NCI-H187 (cell line): ENCODE results near the gene ATP6V1G2.
"Not testable (repeated sequence)": the region's sequence is repeated elsewhere in the genome, so short reads cannot be mapped to it uniquely, and the experiment has no call there.

Experiments used
- DNase-seq, 2 experiments: peaks; one replicate each; lab custom pipeline; 2025; lab: John Stamatoyannopoulos, UW

The ATP6V1G2 gene

DNA sequence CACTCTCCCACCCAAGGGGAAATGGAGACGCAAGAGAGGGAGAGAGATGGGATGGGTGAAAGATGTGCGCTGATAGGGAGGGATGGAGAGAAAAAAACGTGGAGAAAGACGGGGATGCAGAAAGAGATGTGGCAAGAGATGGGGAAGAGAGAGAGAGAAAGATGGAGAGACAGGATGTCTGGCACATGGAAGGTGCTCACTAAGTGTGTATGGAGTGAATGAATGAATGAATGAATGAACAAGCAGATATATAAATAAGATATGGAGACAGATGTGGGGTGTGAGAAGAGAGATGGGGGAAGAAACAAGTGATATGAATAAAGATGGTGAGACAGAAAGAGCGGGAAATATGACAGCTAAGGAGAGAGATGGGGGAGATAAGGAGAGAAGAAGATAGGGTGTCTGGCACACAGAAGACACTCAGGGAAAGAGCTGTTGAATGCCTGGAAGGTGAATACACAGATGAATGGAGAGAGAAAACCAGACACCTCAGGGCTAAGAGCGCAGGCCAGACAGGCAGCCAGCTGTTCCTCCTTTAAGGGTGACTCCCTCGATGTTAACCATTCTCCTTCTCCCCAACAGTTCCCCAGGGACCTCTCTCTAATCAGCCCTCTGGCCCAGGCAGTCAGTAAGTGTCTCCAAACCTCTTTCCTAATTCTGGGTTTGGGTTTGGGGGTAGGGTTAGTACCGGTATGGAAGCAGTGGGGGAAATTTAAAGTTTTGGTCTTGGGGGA is 29.7 kb upstream of the ATP6V1G2 start:
- no peak for DNase-seq

GRCh38 chr6:31575335-31575901 is 29.0 kb upstream of the ATP6V1G2 start, which contains the start of gene TNF:
Gene TNF (plus strand): TSS chr6:31575565. CDS start chr6:31575742, 177 bp downstream.
- DNase-seq, result no peak

GRCh38 chr6:31574106-31575061 is 28.0 kb upstream of the ATP6V1G2 start:
- DNase-seq, result no peak

DNA sequence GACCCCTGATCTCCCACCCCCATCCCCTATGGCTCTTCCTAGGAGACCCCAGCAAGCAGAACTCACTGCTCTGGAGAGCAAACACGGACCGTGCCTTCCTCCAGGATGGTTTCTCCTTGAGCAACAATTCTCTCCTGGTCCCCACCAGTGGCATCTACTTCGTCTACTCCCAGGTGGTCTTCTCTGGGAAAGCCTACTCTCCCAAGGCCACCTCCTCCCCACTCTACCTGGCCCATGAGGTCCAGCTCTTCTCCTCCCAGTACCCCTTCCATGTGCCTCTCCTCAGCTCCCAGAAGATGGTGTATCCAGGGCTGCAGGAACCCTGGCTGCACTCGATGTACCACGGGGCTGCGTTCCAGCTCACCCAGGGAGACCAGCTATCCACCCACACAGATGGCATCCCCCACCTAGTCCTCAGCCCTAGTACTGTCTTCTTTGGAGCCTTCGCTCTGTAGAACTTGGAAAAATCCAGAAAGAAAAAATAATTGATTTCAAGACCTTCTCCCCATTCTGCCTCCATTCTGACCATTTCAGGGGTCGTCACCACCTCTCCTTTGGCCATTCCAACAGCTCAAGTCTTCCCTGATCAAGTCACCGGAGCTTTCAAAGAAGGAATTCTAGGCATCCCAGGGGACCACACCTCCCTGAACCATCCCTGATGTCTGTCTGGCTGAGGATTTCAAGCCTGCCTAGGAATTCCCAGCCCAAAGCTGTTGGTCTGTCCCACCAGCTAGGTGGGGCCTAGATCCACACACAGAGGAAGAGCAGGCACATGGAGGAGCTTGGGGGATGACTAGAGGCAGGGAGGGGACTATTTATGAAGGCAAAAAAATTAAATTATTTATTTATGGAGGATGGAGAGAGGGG is 27.1 kb upstream of the ATP6V1G2 start:
- no peak for DNase-seq

DNA sequence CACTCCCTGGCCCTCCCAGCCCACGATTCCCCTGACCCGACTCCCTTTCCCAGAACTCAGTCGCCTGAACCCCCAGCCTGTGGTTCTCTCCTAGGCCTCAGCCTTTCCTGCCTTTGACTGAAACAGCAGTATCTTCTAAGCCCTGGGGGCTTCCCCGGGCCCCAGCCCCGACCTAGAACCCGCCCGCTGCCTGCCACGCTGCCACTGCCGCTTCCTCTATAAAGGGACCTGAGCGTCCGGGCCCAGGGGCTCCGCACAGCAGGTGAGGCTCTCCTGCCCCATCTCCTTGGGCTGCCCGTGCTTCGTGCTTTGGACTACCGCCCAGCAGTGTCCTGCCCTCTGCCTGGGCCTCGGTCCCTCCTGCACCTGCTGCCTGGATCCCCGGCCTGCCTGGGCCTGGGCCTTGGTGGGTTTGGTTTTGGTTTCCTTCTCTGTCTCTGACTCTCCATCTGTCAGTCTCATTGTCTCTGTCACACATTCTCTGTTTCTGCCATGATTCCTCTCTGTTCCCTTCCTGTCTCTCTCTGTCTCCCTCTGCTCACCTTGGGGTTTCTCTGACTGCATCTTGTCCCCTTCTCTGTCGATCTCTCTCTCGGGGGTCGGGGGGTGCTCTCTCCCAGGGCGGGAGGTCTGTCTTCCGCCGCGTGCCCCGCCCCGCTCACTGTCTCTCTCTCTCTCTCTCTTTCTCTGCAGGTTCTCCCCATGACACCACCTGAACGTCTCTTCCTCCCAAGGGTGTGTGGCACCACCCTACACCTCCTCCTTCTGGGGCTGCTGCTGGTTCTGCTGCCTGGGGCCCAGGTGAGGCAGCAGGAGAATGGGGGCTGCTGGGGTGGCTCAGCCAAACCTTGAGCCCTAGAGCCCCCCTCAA is 25.9 kb upstream of the ATP6V1G2 start, which contains the start of gene LTA:
Gene LTA, plus strand, starts transcription at position 249 of the 871 bp plus-strand sequence. Its CDS starts 454 bp downstream, at position 703.
- DNase-seq, result no peak

DNA sequence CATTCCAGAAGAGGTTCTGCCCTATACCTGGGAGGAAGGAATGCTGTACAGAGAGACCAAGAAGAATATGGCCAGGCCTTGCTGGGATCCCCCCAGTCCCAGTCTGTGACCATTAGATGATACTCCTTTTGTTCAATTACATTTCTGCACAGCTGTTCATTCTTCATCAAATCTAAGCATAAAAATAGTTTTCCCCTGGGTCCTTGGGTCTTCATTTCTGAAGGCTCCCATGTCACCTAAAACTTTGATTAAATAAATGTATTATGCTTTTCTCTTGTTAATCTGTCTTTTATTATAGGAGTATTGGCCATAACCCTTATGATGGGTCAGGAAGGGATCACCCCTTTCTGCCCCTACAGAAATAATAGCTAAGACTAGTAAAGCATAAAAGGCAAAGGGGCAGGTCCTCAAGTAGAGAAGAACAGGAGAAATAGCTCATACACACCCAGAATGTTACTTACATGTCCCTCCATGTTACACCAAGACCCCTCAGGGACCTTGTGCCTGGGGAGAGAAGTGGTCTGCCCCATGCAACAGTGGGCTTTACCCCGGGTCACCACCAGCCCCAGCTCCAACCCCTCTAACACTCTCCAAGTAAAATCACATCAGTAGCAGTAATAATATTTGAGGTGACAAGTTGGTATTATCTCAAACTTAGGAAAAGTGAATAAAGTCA is 23.6 kb upstream of the ATP6V1G2 start:
- no peak for DNase-seq

DNA sequence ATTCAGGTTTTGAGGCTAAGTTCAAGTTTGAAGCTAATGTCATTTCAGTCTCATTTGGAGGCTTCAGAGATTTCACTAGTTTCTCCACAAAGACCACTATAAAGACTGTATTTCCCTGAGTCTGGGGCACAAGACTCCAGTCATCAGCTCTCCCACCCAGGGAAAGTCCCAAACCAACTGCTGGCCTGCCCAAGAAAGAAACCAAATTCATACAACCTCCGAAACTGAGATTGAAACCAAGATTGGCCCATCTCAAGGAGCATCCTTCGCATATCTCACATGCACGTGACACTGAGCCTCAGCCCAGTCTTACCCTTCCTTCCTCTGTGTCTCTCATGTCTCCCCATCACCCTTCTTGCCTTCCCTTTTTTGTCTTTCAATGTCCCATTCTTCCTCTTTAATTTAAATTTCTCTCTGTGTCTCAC is 22.1 kb upstream of the ATP6V1G2 start:
- no peak for DNase-seq

DNA sequence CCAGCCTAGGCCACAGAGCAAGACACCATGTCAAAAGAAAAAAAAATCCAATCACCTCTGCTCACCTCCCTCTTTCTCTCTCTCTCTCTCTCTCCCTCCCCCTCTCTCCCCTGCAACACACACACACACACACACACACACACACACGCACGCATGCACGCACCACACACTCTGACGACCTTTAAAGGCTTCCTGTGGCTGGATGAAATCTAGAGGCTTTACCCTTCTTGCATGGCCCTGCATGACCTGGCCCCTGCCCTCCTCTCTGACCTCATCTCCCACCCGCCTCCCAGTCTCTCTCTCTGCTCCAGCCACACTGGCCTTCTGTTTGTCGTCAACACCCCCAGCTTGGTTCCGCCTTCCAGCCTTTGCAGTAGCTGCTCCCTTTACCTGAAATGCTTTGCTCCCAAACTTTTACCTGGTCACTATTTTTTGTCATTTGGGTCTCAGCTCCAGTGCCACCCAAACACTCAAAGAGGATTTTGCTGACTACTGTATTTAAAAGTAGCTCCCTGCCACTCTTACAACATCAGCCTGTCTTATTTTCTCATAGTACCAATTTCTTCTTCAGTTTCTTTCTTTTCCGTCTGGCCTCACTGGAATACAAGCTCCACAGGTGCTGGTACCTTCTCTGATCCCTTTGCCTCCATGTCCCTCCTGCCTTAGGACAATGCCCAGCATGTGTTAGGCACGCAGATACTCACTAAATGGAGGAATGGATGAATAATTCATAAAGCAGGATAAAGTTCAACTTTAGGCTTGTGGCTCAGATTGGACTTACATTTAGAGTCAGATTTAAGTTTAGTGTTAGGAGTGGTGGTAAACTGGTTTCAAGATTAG is 21.3 kb upstream of the ATP6V1G2 start:
- no peak for DNase-seq

- no peak for DNase-seq
Observed at GRCh38 chr6:31560697-31561058, 14.3 kb upstream of the ATP6V1G2 start.

DNA sequence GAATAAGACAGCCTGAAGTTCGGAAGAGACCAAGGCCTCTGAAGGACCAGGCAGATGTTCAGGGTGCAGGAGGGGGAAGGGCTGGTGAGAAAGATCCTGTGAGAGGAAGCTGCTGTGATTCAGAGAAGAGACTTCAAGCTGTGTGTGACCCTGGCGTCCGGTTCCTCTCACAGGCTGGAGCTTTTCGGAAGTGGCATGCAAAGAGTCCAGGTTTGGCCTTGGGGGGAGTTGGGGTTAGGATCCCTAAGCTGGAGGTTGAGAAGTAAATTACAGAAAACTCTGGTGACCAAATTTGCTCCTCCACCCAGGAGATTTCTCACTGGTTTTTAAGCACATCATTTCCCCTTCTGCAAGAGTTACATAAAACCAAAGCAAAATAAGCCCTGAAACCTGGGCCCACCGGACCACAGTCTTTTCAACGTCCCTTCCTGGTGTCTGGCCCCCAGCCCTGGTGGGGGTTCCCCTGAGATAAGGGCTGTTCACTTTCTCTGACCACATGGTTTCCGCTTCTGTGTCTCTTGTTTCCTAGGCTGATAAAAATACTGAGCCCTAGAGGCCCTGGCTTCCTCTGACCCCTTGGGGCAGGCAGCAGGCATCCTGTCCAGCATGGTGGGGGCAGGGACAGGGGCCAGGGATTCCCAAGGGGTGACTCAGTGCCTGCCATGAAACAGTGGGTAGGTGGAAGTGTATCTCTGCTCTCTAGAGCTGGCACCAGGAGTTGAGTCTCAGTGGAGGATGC is 13.7 kb upstream of the ATP6V1G2 start:
- DNase-seq, result no peak

DNA sequence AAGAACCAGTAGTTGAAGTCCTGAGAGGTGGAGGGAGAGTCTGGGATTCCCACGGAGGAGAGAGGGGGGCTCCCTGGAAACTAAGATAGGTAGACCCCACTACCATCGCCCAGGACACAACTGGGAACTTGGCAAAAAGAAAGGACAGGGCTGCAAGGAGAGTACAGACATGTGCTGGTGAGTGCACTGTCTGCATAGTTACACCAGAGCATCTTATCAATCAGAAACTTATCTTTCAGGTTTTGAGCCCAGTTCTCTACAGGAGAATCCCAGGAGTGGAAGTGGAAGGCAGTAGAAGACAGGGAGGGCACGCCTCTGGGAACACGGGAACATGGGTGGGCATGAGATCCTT is 13.2 kb upstream of the ATP6V1G2 start:
- no peak for DNase-seq

GRCh38 chr6:31558631-31559500 is 12.5 kb upstream of the ATP6V1G2 start:
- no peak for DNase-seq

- DNase-seq, result no peak
Observed at GRCh38 chr6:31558318-31558625, 11.9 kb upstream of the ATP6V1G2 start.

DNA sequence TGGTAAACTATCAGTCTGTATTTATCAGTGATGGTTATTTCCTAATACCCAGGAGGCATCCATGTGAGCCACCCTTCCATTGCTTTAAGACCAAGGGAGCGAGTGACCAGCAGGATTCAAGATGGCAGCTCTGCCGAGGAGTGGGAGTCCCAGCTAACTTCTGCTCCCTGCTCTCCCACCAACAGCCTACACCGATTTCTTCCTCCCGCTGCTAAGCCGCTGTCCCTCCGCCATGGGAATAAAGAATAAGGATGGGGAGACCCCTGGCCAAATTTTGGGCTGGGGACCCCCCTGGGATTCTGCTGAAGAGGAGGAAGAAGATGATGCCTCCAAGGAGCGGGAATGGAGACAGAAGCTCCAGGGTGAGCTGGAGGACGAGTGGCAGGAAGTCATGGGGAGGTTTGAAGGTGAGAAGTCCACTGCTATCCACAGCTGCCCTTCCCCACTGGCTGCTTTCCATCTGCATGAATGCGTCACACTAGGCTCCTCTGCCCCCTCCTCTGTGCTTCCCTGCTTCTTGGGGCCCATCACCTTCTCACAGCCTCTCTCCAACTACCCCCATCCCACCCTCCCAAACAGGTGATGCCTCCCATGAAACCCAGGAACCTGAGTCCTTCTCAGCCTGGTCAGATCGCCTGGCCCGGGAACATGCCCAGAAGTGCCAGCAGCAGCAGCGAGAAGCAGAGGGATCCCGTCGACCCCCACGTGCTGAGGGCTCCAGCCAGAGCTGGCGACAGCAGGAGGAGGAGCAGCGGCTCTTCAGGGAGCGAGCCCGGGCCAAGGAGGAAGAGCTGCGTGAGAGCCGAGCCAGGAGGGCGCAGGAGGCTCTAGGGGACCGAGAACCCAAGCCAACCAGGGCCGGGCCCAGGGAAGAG is 11.3 kb upstream of the ATP6V1G2 start:
- no peak for DNase-seq

- DNase-seq, result no peak
Observed at GRCh38 chr6:31556307-31556706, 9.9 kb upstream of the ATP6V1G2 start.

DNA sequence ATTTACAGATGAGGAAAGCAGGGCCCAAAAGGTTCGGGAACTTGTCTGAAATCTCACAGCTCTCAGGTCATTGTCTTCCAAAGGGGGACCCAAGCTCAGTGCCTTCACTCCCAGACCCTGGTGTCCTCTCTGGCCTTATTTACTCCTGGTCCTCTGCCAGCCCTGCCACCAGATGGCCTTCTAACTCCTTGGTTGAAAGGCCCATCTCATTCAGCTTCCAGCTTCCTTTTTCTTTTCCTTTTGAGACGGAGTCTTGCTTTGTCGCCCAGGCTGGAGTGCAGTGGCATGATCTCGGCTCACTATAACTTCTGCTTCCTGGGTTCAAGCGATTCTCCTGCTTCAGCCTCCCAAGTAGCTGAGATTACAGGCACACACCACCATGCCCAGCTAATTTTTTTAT is 5.0 kb upstream of the ATP6V1G2 start:
- not testable (repeated sequence) for DNase-seq

DNA sequence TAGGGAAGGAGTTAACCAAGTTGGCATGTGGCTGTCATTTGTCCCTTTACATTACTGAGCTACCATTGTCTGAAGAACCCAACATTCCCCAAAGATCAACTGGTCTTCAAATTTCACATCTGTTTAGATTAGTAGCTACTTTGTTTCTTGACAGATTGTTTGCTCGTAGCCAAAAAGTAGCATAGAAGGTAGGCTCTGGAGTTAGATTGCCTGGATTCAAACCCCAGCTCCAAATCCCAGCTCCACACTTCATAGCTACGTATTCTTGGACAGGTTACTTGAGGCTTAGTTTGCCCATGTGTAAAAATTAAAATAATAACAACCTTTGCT is 2.1 kb upstream of the ATP6V1G2 start:
- DNase-seq, result no peak
